H1 (cell line): ENCODE results near the gene SPRED1.

Experiments used
- CHD1 ChIP-seq: IDR thresholded peaks from 2 replicates; pipeline ENCODE4 v1.6.1; 2012; ENCODE audit warnings: low read depth, low read length, improper control_type of control experiment
- CHD2 ChIP-seq: IDR thresholded peaks from 2 replicates; pipeline ENCODE4 v1.6.1; 2012; ENCODE audit warnings: low read length, improper control_type of control experiment
- CREB1 ChIP-seq: IDR thresholded peaks from 2 replicates; pipeline ENCODE4 v1.6.1; 2012; ENCODE audit warnings: inconsistent platforms
- EZH2 ChIP-seq: fragments of 200-600 bp; sonication (generic); IDR thresholded peaks from 2 replicates; pipeline ENCODE4 v1.7.1; 2012; ENCODE audit warnings: low read depth, mild to moderate bottlenecking, moderate library complexity, low read length, inconsistent platforms; ENCODE audit not compliant: severe bottlenecking
- POLR2AphosphoS5 ChIP-seq: IDR thresholded peaks from 2 replicates; pipeline ENCODE4 v1.6.1; 2011; ENCODE audit warnings: low read depth, low read length
- SIN3A ChIP-seq, 2 experiments: IDR thresholded peaks in 1 of 2; conservative IDR thresholded peaks in 1 of 2; 2 replicates each; pipeline ENCODE4 v1.6.1; 2011 to 2012; ENCODE audit warnings: low read length in 2 of 2, improper control_type of control experiment in 1 of 2, low read depth in 1 of 2, mild to moderate bottlenecking in 1 of 2
- SP2 ChIP-seq: IDR thresholded peaks from 2 replicates; pipeline ENCODE4 v1.6.1; 2012; ENCODE audit warnings: mild to moderate bottlenecking, low read length, inconsistent platforms
- YY1 ChIP-seq: IDR thresholded peaks from 2 replicates; pipeline ENCODE4 v1.6.1; 2011; ENCODE audit warnings: low read depth, mild to moderate bottlenecking, low read length
- TF ChIP-seq, protein P1 (sequence below), 3 experiments: IDR thresholded peaks; 1 replicate in 2 of 3; 2 replicates in 1 of 3; pipeline versions ENCODE4 v1.5.1 to v1.6.1; 2011; ENCODE audit warnings: low read length in 3 of 3, mild to moderate bottlenecking in 3 of 3, inconsistent platforms in 2 of 3, low read depth in 1 of 3, moderate library complexity in 1 of 3; ENCODE audit not compliant: insufficient read depth in 1 of 3; ENCODE audit errors: control extremely low read depth in 1 of 3
- TF ChIP-seq, protein P2 (sequence below): IDR thresholded peaks from 2 replicates; pipeline ENCODE4 v1.6.1; 2012; ENCODE audit warnings: inconsistent platforms
- TF ChIP-seq, protein P3 (sequence below): IDR thresholded peaks from 2 replicates; pipeline ENCODE4 v1.6.1; 2011; ENCODE audit warnings: low read depth, mild to moderate bottlenecking, low read length; ENCODE audit not compliant: insufficient read depth

DNA sequence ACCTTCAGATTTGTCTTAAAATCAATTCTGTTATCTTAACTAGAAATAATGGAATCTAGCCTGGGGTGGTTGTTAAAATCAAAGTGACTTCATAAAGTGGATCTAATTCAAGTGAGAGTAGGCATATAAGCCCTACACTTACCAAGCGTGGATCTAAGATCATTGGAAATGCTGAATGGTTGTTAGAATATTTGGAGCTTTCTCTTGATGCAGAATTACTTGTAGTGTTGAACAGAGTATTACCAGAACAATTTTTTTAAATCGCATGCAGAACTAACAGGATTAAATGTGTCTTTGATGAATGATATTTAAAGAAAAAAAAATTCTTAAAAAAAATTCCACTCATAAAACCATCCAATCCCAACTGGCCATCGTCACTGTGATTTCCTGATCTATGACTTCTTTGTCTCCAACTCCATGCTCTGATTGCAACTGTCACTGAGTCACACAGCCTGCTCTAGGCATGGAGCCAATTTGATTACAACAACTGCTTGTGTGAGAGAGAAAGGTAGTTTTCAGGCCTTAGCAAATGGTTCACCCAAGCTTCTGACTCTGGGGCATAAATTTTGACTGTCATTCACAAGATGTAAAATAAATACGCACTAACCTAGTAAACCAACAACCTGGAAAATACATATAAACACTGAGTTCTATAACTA lies 25.9 kb upstream of the SPRED1 start:
- TF ChIP-seq, protein P1, sequence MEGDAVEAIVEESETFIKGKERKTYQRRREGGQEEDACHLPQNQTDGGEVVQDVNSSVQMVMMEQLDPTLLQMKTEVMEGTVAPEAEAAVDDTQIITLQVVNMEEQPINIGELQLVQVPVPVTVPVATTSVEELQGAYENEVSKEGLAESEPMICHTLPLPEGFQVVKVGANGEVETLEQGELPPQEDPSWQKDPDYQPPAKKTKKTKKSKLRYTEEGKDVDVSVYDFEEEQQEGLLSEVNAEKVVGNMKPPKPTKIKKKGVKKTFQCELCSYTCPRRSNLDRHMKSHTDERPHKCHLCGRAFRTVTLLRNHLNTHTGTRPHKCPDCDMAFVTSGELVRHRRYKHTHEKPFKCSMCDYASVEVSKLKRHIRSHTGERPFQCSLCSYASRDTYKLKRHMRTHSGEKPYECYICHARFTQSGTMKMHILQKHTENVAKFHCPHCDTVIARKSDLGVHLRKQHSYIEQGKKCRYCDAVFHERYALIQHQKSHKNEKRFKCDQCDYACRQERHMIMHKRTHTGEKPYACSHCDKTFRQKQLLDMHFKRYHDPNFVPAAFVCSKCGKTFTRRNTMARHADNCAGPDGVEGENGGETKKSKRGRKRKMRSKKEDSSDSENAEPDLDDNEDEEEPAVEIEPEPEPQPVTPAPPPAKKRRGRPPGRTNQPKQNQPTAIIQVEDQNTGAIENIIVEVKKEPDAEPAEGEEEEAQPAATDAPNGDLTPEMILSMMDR (IDR thresholded peaks at IDR 0.05; ENCODE audit: control extremely low read depth in 1 of 3, insufficient read depth in 1 of 3, low read depth in 1 of 3, low read length in 3 of 3) = no peak
- TF ChIP-seq POLR2AphosphoS5 (no peak), YY1 (no peak), EZH2 (no peak), SP2 (no peak), SIN3A (conservative IDR thresholded peaks at IDR 0.05 in 1 of 2, IDR thresholded peaks at IDR 0.05 in 1 of 2; ENCODE audit: low read depth in 1 of 2, low read length in 2 of 2) (no peak), CHD1 (no peak), CHD2 (no peak), CREB1 (no peak)
- TF ChIP-seq, protein P2, sequence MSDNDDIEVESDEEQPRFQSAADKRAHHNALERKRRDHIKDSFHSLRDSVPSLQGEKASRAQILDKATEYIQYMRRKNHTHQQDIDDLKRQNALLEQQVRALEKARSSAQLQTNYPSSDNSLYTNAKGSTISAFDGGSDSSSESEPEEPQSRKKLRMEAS = no peak
- TF ChIP-seq, protein P3, sequence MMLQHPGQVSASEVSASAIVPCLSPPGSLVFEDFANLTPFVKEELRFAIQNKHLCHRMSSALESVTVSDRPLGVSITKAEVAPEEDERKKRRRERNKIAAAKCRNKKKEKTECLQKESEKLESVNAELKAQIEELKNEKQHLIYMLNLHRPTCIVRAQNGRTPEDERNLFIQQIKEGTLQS = no peak
